ENCODE results near the gene TAP2.
"Not testable (repeated sequence)": the region's sequence is repeated elsewhere in the genome, so short reads cannot be mapped to it uniquely, and the experiment has no call there.

TAP2 gene

GRCh38 chr6:32832535-32832934, 6.0 kb downstream of the TAP2 start:
- DNase-seq = no peak

GRCh38 chr6:32830936-32831335, 7.6 kb downstream of the TAP2 start:
- DNase-seq = no peak

- DNase-seq = no peak
Measured at GRCh38 chr6:32830017-32830416, 8.5 kb downstream of the TAP2 start.

- no peak for DNase-seq
Measured at GRCh38 chr6:32829495-32829894, 9.0 kb downstream of the TAP2 start.

- no peak for DNase-seq
Measured at GRCh38 chr6:32827025-32827424, 11.5 kb downstream of the TAP2 start.

GRCh38 chr6:32825966-32826365, 12.6 kb downstream of the TAP2 start:
- no peak for DNase-seq

GRCh38 chr6:32819729-32820128, 18.8 kb downstream of the TAP2 start:
- no peak for DNase-seq

- no peak for DNase-seq
Measured at GRCh38 chr6:32818867-32819266, 19.7 kb downstream of the TAP2 start.

GRCh38 chr6:32816746-32817204, 21.8 kb downstream of the TAP2 start, which contains the start of gene HLA-DOB:
HLA-DOB (minus strand) TSS chr6:32817002; CDS start chr6:32816951, 51 bp downstream.
- no peak for DNase-seq

- no peak for DNase-seq
Measured at GRCh38 chr6:32815996-32816395, 22.5 kb downstream of the TAP2 start.

GRCh38 chr6:32815115-32815514, 23.4 kb downstream of the TAP2 start:
- no peak for DNase-seq

GRCh38 chr6:32814145-32814544, 24.4 kb downstream of the TAP2 start:
- DNase-seq = no peak

- no peak for DNase-seq
Measured at GRCh38 chr6:32809171-32809570, 29.4 kb downstream of the TAP2 start.

- DNase-seq = no peak
Measured at GRCh38 chr6:32807020-32807580, 31.4 kb downstream of the TAP2 start.

- not testable (repeated sequence) for DNase-seq
Measured at GRCh38 chr6:32805404-32805803, 33.1 kb downstream of the TAP2 start.

- no peak for DNase-seq
Measured at GRCh38 chr6:32803416-32803815, 35.1 kb downstream of the TAP2 start.

- DNase-seq = no peak
Measured at GRCh38 chr6:32799740-32800139, 38.8 kb downstream of the TAP2 start.

GRCh38 chr6:32799168-32799567, 39.4 kb downstream of the TAP2 start:
- DNase-seq = no peak

GRCh38 chr6:32796848-32797776, 41.4 kb downstream of the TAP2 start:
- DNase-seq = peak; percentile 70 to 81

- no peak for DNase-seq
Measured at GRCh38 chr6:32794510-32794909, 44.0 kb downstream of the TAP2 start.

- DNase-seq = no peak
Measured at GRCh38 chr6:32792901-32793435, 45.6 kb downstream of the TAP2 start.

- no peak for DNase-seq
Measured at GRCh38 chr6:32790306-32790705, 48.2 kb downstream of the TAP2 start.
